GM21825 (cell line): ENCODE measurements around the gene PDLIM5.
"Not testable (repeated sequence)": the region's sequence is repeated elsewhere in the genome, so short reads cannot be mapped to it uniquely, and the experiment has no call there.

Experiments used
- ATAC-seq: cut with Tn5 transposase; IDR thresholded peaks from one replicate; pipeline ENCODE4 v1.9.1; 2021; ENCODE audit warnings: mild to moderate bottlenecking, moderate library complexity; ENCODE audit not compliant: unreplicated experiment

The PDLIM5 gene

GRCh38 chr4:94639298-94639697 is 187.6 kb downstream of the PDLIM5 start:
- no peak for ATAC-seq

GRCh38 chr4:94640151-94640550 is 188.4 kb downstream of the PDLIM5 start:
- no peak for ATAC-seq

GRCh38 chr4:94641702-94642560 is 190.2 kb downstream of the PDLIM5 start:
- no peak for ATAC-seq

GRCh38 chr4:94642561-94642866 is 190.8 kb downstream of the PDLIM5 start:
- no peak for ATAC-seq

- ATAC-seq, result no peak
Observed at GRCh38 chr4:94648699-94649098, 197.0 kb downstream of the PDLIM5 start.

- ATAC-seq, result no peak
Observed at GRCh38 chr4:94649381-94650133, 197.8 kb downstream of the PDLIM5 start.

GRCh38 chr4:94650134-94650495 is 198.4 kb downstream of the PDLIM5 start:
- no peak for ATAC-seq

GRCh38 chr4:94650690-94651089 is 198.9 kb downstream of the PDLIM5 start:
- ATAC-seq, result no peak

- no peak for ATAC-seq
Observed at GRCh38 chr4:94653095-94653649, 201.4 kb downstream of the PDLIM5 start.

- no peak for ATAC-seq
Observed at GRCh38 chr4:94653984-94654609, 202.4 kb downstream of the PDLIM5 start.

GRCh38 chr4:94654714-94655113 is 203.0 kb downstream of the PDLIM5 start:
- no peak for ATAC-seq

- no peak for ATAC-seq
Observed at GRCh38 chr4:94660614-94661013, 208.9 kb downstream of the PDLIM5 start.

- ATAC-seq, result not testable (repeated sequence)
Observed at GRCh38 chr4:94665021-94665420, 213.3 kb downstream of the PDLIM5 start.

- no peak for ATAC-seq
Observed at GRCh38 chr4:94665500-94666404, 214.0 kb downstream of the PDLIM5 start.

GRCh38 chr4:94668724-94669123 is 217.0 kb downstream of the PDLIM5 start:
- no peak for ATAC-seq

- no peak for ATAC-seq
Observed at GRCh38 chr4:94669672-94670664, 218.2 kb downstream of the PDLIM5 start.

GRCh38 chr4:94671113-94671512 is 219.4 kb downstream of the PDLIM5 start:
- no peak for ATAC-seq

- ATAC-seq, result no peak
Observed at GRCh38 chr4:94673961-94674360, 222.2 kb downstream of the PDLIM5 start.

- ATAC-seq, result no peak
Observed at GRCh38 chr4:94676970-94677369, 225.2 kb downstream of the PDLIM5 start.
